Upper lobe of left lung (tissue), 6 donors: ENCODE results near the gene DLG2. TPM values are rescaled to one million over a fixed set of nuclear protein-coding genes. Genes with fewer than 3 reads are reported as not detected.

Experiments
- ATAC-seq, 2 donors: fragments of 200-7000 bp; cut with Tn5 transposase; one replicate each; pipeline ENCODE4 v1.9.1; 2022; ENCODE audit warnings: mild to moderate bottlenecking in 2 of 2, moderate library complexity in 2 of 2; ENCODE audit not compliant: low FRiP score in 2 of 2
- DNase-seq, 2 donors: peaks; one replicate each; pipeline ENCODE4 v3.0.0-alpha.2; 2019 to 2020
- H3K27ac ChIP-seq, 4 donors: fragments of 200-600 bp; sonication (generic); one replicate each; pipeline ENCODE4 v1.5.1; 2016 to 2019
- H3K27me3 ChIP-seq, 4 donors: fragments of 200-600 bp; sonication (generic); one replicate each; pipeline ENCODE4 v1.5.1; 2017 to 2019
- H3K36me3 ChIP-seq, 4 donors: fragments of 200-600 bp; sonication (generic); one replicate each; pipeline ENCODE4 v1.5.1; 2016 to 2019
- H3K4me1 ChIP-seq, 4 donors: fragments of 200-600 bp; sonication (generic); one replicate each; pipeline ENCODE4 v1.5.1; 2018 to 2019
- H3K4me3 ChIP-seq, 4 donors: fragments of 200-600 bp; sonication (generic); one replicate each; pipeline ENCODE4 v1.5.1; 2017 to 2019; ENCODE audit warnings: mild to moderate bottlenecking in 2 of 4, moderate library complexity in 1 of 4
- H3K9me3 ChIP-seq, 4 donors: fragments of 200-600 bp; sonication (generic); one replicate each; pipeline ENCODE4 v1.5.1; 2018 to 2019
- CTCF ChIP-seq, 6 experiments: fragments of 450-650 bp in 4 of 6; fragments of 200-600 bp in 2 of 6; sonication (generic) in 2 of 6; IDR thresholded peaks; one replicate each; pipeline ENCODE4 v1.5.1; 2016 to 2019; ENCODE audit warnings: antibody characterized with exemption in 6 of 6
- EP300 ChIP-seq, 4 donors: sonication (generic); formaldehyde crosslinking; IDR thresholded peaks; one replicate each; pipeline ENCODE4 v1.5.1; 2017; ENCODE audit warnings: antibody characterized with exemption in 4 of 4, control low read depth in 2 of 4
- POLR2A ChIP-seq, 4 donors: fragments of 450-650 bp; IDR thresholded peaks; one replicate each; pipeline ENCODE4 v1.5.1; 2016 to 2017; ENCODE audit warnings: antibody characterized with exemption in 4 of 4, mild to moderate bottlenecking in 2 of 4
- POLR2AphosphoS5 ChIP-seq, 2 donors: sonication (generic); formaldehyde crosslinking; IDR thresholded peaks; one replicate each; pipeline ENCODE4 v1.5.1; 2017; ENCODE audit warnings: antibody characterized with exemption in 2 of 2
- whole genome bisulfite sequencing, 2 donors: methylation state at CpG; one replicate each; pipeline ENCODE4 v1.1.5; 2017 to 2018; 5-methylcytosine and 5-hydroxymethylcytosine counted together
- total RNA-seq, 6 donors: library from RNA; depleted of rRNA in 4 of 6; stranded (reverse); fragments of >200 nt in 4 of 6; gene quantifications; one replicate each; pipeline versions ENCODE4 v1.1.0 to v1.2.1, GENCODE V29; 2016 to 2021
- donor health status: DM: no; HTN: no; CAD: no; lungs with moderate emphysema.
- donor health status: DM: no; HTN: yes; CAD: no; lungs with severe emphysema.

The DLG2 gene
- total RNA-seq, 6 donors from 2014 or later, result 3.4 to 37.7 (median 9.1) TPM

DNA sequence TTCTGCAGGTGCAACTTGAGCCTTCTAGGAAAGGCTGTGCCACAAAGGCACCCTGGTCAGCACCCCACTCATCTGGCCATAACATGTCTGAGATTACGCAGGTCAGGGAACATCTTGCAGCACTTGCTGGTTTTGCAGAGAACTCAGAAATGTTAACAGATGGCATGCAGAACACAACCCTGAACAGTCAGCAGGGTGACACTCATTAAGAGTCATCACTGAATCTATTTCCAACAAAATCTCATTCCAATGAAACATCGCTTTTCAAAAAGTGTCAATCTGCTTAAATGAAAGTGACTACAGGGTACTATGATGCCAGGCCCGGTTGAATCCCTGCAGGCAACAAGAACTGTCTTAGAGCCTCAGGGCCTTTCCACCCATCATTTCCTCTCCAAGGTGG is 1971.2 kb downstream of the DLG2 start:
- H3K4me3 ChIP-seq, result no peak overlapping the region
- H3K36me3 ChIP-seq, result no peaks in the 10 kb centered on the region
- ATAC-seq, result no peak
- 92 to 94% methylated on average over 3 of the region's 3 CpGs for whole genome bisulfite sequencing, 2 donors
- no peak overlapping the region for H3K27ac ChIP-seq
- H3K27me3 ChIP-seq, result no peaks in the 10 kb centered on the region
- no peaks in the 10 kb centered on the region for H3K4me1 ChIP-seq
- DNase-seq, result no peak
- TF ChIP-seq POLR2AphosphoS5 (IDR thresholded peaks at IDR 0.05) (no peak), EP300 (IDR thresholded peaks at IDR 0.05) (no peak), POLR2A (IDR thresholded peaks at IDR 0.05) (no peak), CTCF (IDR thresholded peaks at IDR 0.05) (no peak)
- H3K9me3 ChIP-seq, result no peaks in the 10 kb centered on the region

DNA sequence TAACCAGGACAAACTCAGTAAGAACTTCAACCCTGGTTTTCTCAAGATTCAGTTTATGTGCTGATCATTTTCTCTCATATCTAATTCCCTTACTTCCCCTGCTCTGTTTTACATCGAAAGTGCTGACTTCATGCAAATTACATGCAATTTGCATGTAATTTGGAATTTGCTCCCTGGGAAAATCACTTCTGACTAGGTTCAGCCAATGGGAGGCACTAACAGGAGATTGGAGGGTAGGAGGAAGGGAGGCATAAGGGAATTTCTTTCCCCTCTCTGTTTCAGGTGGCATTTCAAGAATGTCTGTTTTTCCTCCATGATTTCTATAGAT is 1977.7 kb downstream of the DLG2 start:
- H3K4me3 ChIP-seq, result no peak overlapping the region
- TF ChIP-seq CTCF (IDR thresholded peaks at IDR 0.05) (no peak), EP300 (IDR thresholded peaks at IDR 0.05) (no peak), POLR2A (IDR thresholded peaks at IDR 0.05) (no peak)
- 52 to 73% methylated on average over 1 of the region's 1 CpG for WGBS, 2 donors
- no peaks in the 10 kb centered on the region for H3K4me1 ChIP-seq
- no peak overlapping the region for H3K27ac ChIP-seq
- DNase-seq, result no peak
- no peaks in the 10 kb centered on the region for H3K36me3 ChIP-seq
- H3K27me3 ChIP-seq, result no peaks in the 10 kb centered on the region
- no peak for ATAC-seq
- H3K9me3 ChIP-seq, result no peaks in the 10 kb centered on the region

GRCh38 chr11:83648610-83649527 is 1978.3 kb downstream of the DLG2 start:
- ATAC-seq (no peak), DNase-seq (no peak)
- Histone ChIP-seq H3K4me1 (no peaks in the 10 kb centered on the region), H3K4me3 (no peak overlapping the region), H3K27ac (no peak overlapping the region), H3K27me3 (no peaks in the 10 kb centered on the region), H3K9me3 (no peaks in the 10 kb centered on the region), H3K36me3 (no peaks in the 10 kb centered on the region)
- WGBS, 2 donors, result 61 to 77% methylated on average over 2 of the region's 2 CpGs
- TF ChIP-seq CTCF (IDR thresholded peaks at IDR 0.05) (no peak), POLR2AphosphoS5 (IDR thresholded peaks at IDR 0.05) (no peak), POLR2A (IDR thresholded peaks at IDR 0.05) (no peak), EP300 (IDR thresholded peaks at IDR 0.05) (no peak)

- WGBS, 2 donors, result 88 to 90% methylated on average over 3 of the region's 3 CpGs
- H3K27ac ChIP-seq, result no peak overlapping the region
- no peak for ATAC-seq
Observed at GRCh38 chr11:83645561-83645960, 1981.6 kb downstream of the DLG2 start.

More at GRCh38 chr11:83645561-83645960, 1981.6 kb downstream of the DLG2 start:
- no peak for TF ChIP-seq POLR2A (IDR thresholded peaks at IDR 0.05)
- TF ChIP-seq CTCF (IDR thresholded peaks at IDR 0.05), result no peak
- no peak for TF ChIP-seq POLR2AphosphoS5 (IDR thresholded peaks at IDR 0.05)
- no peak for TF ChIP-seq EP300 (IDR thresholded peaks at IDR 0.05)
- H3K27me3 ChIP-seq, result no peaks in the 10 kb centered on the region
- H3K9me3 ChIP-seq, result no peaks in the 10 kb centered on the region
- H3K4me1 ChIP-seq, result no peaks in the 10 kb centered on the region
- no peak for DNase-seq
- no peak overlapping the region for H3K4me3 ChIP-seq
- no peaks in the 10 kb centered on the region for H3K36me3 ChIP-seq
